ENCODE measurements around the gene LMBRD2. TPM values are rescaled to one million over a fixed set of nuclear protein-coding genes. Genes with fewer than 3 reads are reported as not detected.

The LMBRD2 gene
- total RNA-seq, 1 donor from 2014 or later, result 7.7 TPM

GRCh38 chr5:36181774-36182173, 30.1 kb upstream of the LMBRD2 start:
- no peak for DNase-seq (ENCODE audit: low read depth, low spot score)
- Mint-ChIP-seq H3K4me3 (no peak overlapping the region), H3K27ac (ENCODE audit: unreplicated experiment) (no peak overlapping the region), H3K4me1 (peaks cover 11% of the 10 kb centered on the region), H3K36me3 (ENCODE audit: low read depth) (peaks cover 49% of the 10 kb centered on the region), H3K9me3 (peaks cover 1% of the 10 kb centered on the region), H3K27me3 (ENCODE audit: low read depth) (no peaks in the 10 kb centered on the region)
- TF ChIP-seq CTCF (conservative IDR thresholded peaks at IDR 0.05), result no peak

GRCh38 chr5:36180556-36181350, 29.1 kb upstream of the LMBRD2 start:
- no peak for TF ChIP-seq CTCF (conservative IDR thresholded peaks at IDR 0.05)

GRCh38 chr5:36179950-36180349, 28.3 kb upstream of the LMBRD2 start:
- H3K27ac Mint-ChIP-seq (ENCODE audit: unreplicated experiment), result no peak overlapping the region
- no peak for TF ChIP-seq CTCF (conservative IDR thresholded peaks at IDR 0.05)

More at GRCh38 chr5:36180556-36181350, 29.1 kb upstream of the LMBRD2 start:
- Mint-ChIP-seq H3K9me3 (no peaks in the 10 kb centered on the region), H3K4me3 (no peak overlapping the region), H3K27me3 (ENCODE audit: low read depth) (no peaks in the 10 kb centered on the region), H3K36me3 (ENCODE audit: low read depth) (peaks cover 41% of the 10 kb centered on the region), H3K4me1 (peaks cover 11% of the 10 kb centered on the region), H3K27ac (ENCODE audit: unreplicated experiment) (no peak overlapping the region)
- no peak for DNase-seq (ENCODE audit: low read depth, low spot score)

GRCh38 chr5:36178524-36178890, 26.8 kb upstream of the LMBRD2 start:
- no peaks in the 10 kb centered on the region for H3K9me3 Mint-ChIP-seq
- H3K27ac Mint-ChIP-seq (ENCODE audit: unreplicated experiment), result no peak overlapping the region
- DNase-seq (ENCODE audit: low read depth, low spot score), result no peak
- no peak overlapping the region for H3K4me3 Mint-ChIP-seq
- TF ChIP-seq CTCF (conservative IDR thresholded peaks at IDR 0.05), result no peak
- peaks cover 24% of the 10 kb centered on the region for H3K36me3 Mint-ChIP-seq (ENCODE audit: low read depth)
- no peaks in the 10 kb centered on the region for H3K27me3 Mint-ChIP-seq (ENCODE audit: low read depth)
- peaks cover 11% of the 10 kb centered on the region for H3K4me1 Mint-ChIP-seq

More at GRCh38 chr5:36179950-36180349, 28.3 kb upstream of the LMBRD2 start:
- no peak overlapping the region for H3K4me3 Mint-ChIP-seq
- DNase-seq (ENCODE audit: low read depth, low spot score), result no peak
- peaks cover 34% of the 10 kb centered on the region for H3K36me3 Mint-ChIP-seq (ENCODE audit: low read depth)
- no peaks in the 10 kb centered on the region for H3K9me3 Mint-ChIP-seq
- H3K27me3 Mint-ChIP-seq (ENCODE audit: low read depth), result no peaks in the 10 kb centered on the region
- H3K4me1 Mint-ChIP-seq, result peaks cover 11% of the 10 kb centered on the region

GRCh38 chr5:36177715-36178523, 26.2 kb upstream of the LMBRD2 start:
- H3K36me3 Mint-ChIP-seq (ENCODE audit: low read depth), result peaks cover 24% of the 10 kb centered on the region
- no peak for DNase-seq (ENCODE audit: low read depth, low spot score)
- no peak overlapping the region for H3K27ac Mint-ChIP-seq (ENCODE audit: unreplicated experiment)
- H3K9me3 Mint-ChIP-seq, result no peaks in the 10 kb centered on the region
- H3K27me3 Mint-ChIP-seq (ENCODE audit: low read depth), result no peaks in the 10 kb centered on the region
- TF ChIP-seq CTCF (conservative IDR thresholded peaks at IDR 0.05), result peak; percentile 69
- no peak overlapping the region for H3K4me3 Mint-ChIP-seq
- peaks cover 11% of the 10 kb centered on the region for H3K4me1 Mint-ChIP-seq
